K562 (cell line): ENCODE data around the gene CHD3. TPM values are rescaled to one million over a fixed set of nuclear protein-coding genes. Genes with fewer than 3 reads are reported as not detected.

Experiments used
- CBX3 ChIP-seq, 2 experiments: IDR thresholded peaks; 1 replicate in 1 of 2; 2 replicates in 1 of 2; pipeline ENCODE4 v1.6.1; 2012; ENCODE audit warnings: inconsistent platforms in 2 of 2, low read length in 2 of 2, borderline replicate concordance in 1 of 2, control low read depth in 1 of 2
- HIVEP1 ChIP-seq: fragments of 250-450 bp; sonication (Bioruptor Pico); IDR thresholded peaks from 2 replicates; pipeline ENCODE4 v1.4.0; 2020; ENCODE audit warnings: mild to moderate bottlenecking
- ILF3 ChIP-seq: fragments of 450-650 bp; IDR thresholded peaks from 2 replicates; pipeline ENCODE4 v1.6.1; 2018; ENCODE audit warnings: antibody characterized with exemption, mild to moderate bottlenecking, moderate library complexity, borderline replicate concordance
- KDM2B ChIP-seq: fragments of 250-450 bp; sonication (Bioruptor Pico); IDR thresholded peaks from 2 replicates; pipeline ENCODE4 v1.8.0; 2021; ENCODE audit warnings: mild to moderate bottlenecking, moderate library complexity
- MTA1 ChIP-seq: fragments of 450-650 bp; IDR thresholded peaks from 2 replicates; pipeline ENCODE4 v1.6.1; 2017; ENCODE audit warnings: borderline replicate concordance
- NR2C2 ChIP-seq, 2 experiments: fragments of 200-800 bp in 1 of 2; sonication (Bioruptor generic) in 1 of 2; sonication (generic) in 1 of 2; formaldehyde crosslinking in 1 of 2; IDR thresholded peaks; 2 replicates each; pipeline versions ENCODE4 v1.6.1 to v1.8.0; 2016 to 2022; ENCODE audit warnings: mild to moderate bottlenecking in 1 of 2, missing compliant biosample characterization in 1 of 2, missing genetic modification characterization in 1 of 2, missing genetic modification reagents in 1 of 2
- PHF21A ChIP-seq: fragments of 450-650 bp; IDR thresholded peaks from 2 replicates; pipeline ENCODE4 v1.6.1; 2017; ENCODE audit warnings: low read depth, borderline replicate concordance
- RNF2 ChIP-seq: sonication (generic); IDR thresholded peaks from 2 replicates; pipeline ENCODE4 v1.6.1; 2016
- SMARCE1 ChIP-seq: fragments of 450-650 bp; IDR thresholded peaks from 2 replicates; pipeline ENCODE4 v1.7.1; 2016; ENCODE audit warnings: mild to moderate bottlenecking
- SPI1 ChIP-seq: IDR thresholded peaks from 2 replicates; pipeline ENCODE4 v1.6.1; 2011; ENCODE audit warnings: low read depth, low read length, control low read depth, borderline replicate concordance
- YY1 ChIP-seq, 3 experiments: IDR thresholded peaks; 2 replicates each; pipeline ENCODE4 v1.6.1; 2011; ENCODE audit warnings: low read length in 2 of 3, mild to moderate bottlenecking in 2 of 3, moderate library complexity in 2 of 3, borderline replicate concordance in 1 of 3, control low read depth in 1 of 3, low read depth in 1 of 3; ENCODE audit not compliant: insufficient read depth in 3 of 3, insufficient replicate concordance in 2 of 3, control insufficient read depth in 1 of 3, insufficient read length in 1 of 3; ENCODE audit errors: extremely low read depth in 1 of 3
- ZNF197 ChIP-seq: fragments of 200-800 bp; sonication (Bioruptor generic); IDR thresholded peaks from 2 replicates; pipeline ENCODE4 v1.6.1; 2016; ENCODE audit warnings: low read depth, missing genetic modification characterization, missing compliant biosample characterization
- polyA plus RNA-seq, 8 experiments: library from polyadenylated mRNA; depleted of rRNA in 4 of 8; stranded (reverse) in 5 of 8; unstranded in 3 of 8; fragments of >200 nt; fragmentation: Nextera tagmentation in 2 of 8; fragmentation: Illumina TruSeq in 1 of 8; extraction: Ambion mirVana in 2 of 8; extraction: Trizol in 1 of 8; gene quantifications; 2 replicates each; pipeline versions ENCODE4 v1.2.1 to v1.2.3, GENCODE V29; 2011 to 2014; ENCODE audit warnings: inconsistent platforms in 1 of 8, missing spikeins in 1 of 8
- total RNA-seq, 7 experiments: library from RNA; depleted of rRNA in 6 of 7; stranded (reverse); fragments of >200 nt in 6 of 7; fragmentation: Illumina TruSeq in 2 of 7; extraction: Trizol in 2 of 7; gene quantifications; 2 replicates each; pipeline versions ENCODE4 v1.2.1 to v1.2.3, GENCODE V29; 2011 to 2021; ENCODE audit warnings: low replicate concordance in 1 of 7
- TF ChIP-seq, protein P1 (sequence below), 2 experiments: IDR thresholded peaks; 2 replicates each; pipeline ENCODE4 v1.6.1; 2012; ENCODE audit warnings: improper control_type of control experiment in 2 of 2, low read depth in 2 of 2, low read length in 2 of 2, borderline replicate concordance in 1 of 2
- TF ChIP-seq, protein P2 (sequence below): sonication (generic); formaldehyde crosslinking; IDR thresholded peaks from 2 replicates; pipeline ENCODE4 v1.8.0; 2022; ENCODE audit warnings: mild to moderate bottlenecking, low read depth, missing genetic modification reagents
- TF ChIP-seq, protein P3 (sequence below): sonication (generic); formaldehyde crosslinking; IDR thresholded peaks from 2 replicates; pipeline ENCODE4 v1.8.1; 2023; ENCODE audit warnings: mild to moderate bottlenecking, missing genetic modification reagents
- TF ChIP-seq, protein P4 (sequence below): fragments of 450-650 bp; IDR thresholded peaks from 2 replicates; pipeline ENCODE4 v1.6.1; 2016; ENCODE audit warnings: mild to moderate bottlenecking
- TF ChIP-seq, protein P5 (sequence below): IDR thresholded peaks from 2 replicates; pipeline ENCODE4 v1.6.1; 2011; ENCODE audit not compliant: insufficient read length; ENCODE audit errors: extremely low read depth

The CHD3 gene
- total and polyA plus RNA-seq, 9 of the 15 experiments (the other 6 are each of a cell fraction or from before 2014, with no cell fraction given), result 0.39 to 38.2 (median 21.2) TPM

DNA sequence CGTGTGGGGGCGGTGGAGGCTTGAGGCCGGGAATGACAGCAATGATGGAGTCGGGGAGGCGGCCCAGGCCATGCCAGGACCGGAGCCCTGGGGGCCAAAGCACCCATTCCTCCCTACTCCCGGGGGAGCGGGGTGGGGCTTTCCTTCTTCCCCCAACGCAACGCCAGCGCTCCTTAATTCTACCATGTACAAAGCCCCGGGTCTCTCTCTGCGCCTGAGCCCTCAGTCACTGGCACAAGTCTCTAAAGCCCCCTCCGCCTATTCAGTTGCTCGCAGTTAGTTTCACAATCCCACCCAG lies 27.7 kb downstream of the CHD3 start (continued):
- TF ChIP-seq YY1 (IDR thresholded peaks at IDR 0.05; ENCODE audit: borderline replicate concordance in 1 of 3, control insufficient read depth in 1 of 3, extremely low read depth in 1 of 3, insufficient read depth in 3 of 3, insufficient read length in 1 of 3, insufficient replicate concordance in 2 of 3, low read depth in 1 of 3, low read length in 2 of 3) (peak in 1 of 3 experiments; percentile 49), HIVEP1 (no peak), NR2C2 (CRISPR knock-in tag; IDR thresholded peaks at IDR 0.05) (no peak), NR2C2 (tag; IDR thresholded peaks at IDR 0.05) (0 out of 2 replicates have a peak, but pooled peaks have one; percentile 8), PHF21A (no peak), ILF3 (no peak), SPI1 (no peak), SMARCE1 (no peak), KDM2B (no peak), CBX3 (IDR thresholded peaks at IDR 0.05; ENCODE audit: borderline replicate concordance in 1 of 2, low read length in 2 of 2) (0 out of 3 replicates have a peak, but pooled peaks of 1 of the 2 experiments have one; percentile 7), MTA1 (no peak), RNF2 (peak; percentile 54), ZNF197 (CRISPR knock-in tag) (no peak)
- TF ChIP-seq, protein P1, sequence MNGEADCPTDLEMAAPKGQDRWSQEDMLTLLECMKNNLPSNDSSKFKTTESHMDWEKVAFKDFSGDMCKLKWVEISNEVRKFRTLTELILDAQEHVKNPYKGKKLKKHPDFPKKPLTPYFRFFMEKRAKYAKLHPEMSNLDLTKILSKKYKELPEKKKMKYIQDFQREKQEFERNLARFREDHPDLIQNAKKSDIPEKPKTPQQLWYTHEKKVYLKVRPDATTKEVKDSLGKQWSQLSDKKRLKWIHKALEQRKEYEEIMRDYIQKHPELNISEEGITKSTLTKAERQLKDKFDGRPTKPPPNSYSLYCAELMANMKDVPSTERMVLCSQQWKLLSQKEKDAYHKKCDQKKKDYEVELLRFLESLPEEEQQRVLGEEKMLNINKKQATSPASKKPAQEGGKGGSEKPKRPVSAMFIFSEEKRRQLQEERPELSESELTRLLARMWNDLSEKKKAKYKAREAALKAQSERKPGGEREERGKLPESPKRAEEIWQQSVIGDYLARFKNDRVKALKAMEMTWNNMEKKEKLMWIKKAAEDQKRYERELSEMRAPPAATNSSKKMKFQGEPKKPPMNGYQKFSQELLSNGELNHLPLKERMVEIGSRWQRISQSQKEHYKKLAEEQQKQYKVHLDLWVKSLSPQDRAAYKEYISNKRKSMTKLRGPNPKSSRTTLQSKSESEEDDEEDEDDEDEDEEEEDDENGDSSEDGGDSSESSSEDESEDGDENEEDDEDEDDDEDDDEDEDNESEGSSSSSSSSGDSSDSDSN (IDR thresholded peaks at IDR 0.05; ENCODE audit: borderline replicate concordance in 1 of 2, low read depth in 2 of 2, low read length in 2 of 2), result no peak
- TF ChIP-seq, protein P2, sequence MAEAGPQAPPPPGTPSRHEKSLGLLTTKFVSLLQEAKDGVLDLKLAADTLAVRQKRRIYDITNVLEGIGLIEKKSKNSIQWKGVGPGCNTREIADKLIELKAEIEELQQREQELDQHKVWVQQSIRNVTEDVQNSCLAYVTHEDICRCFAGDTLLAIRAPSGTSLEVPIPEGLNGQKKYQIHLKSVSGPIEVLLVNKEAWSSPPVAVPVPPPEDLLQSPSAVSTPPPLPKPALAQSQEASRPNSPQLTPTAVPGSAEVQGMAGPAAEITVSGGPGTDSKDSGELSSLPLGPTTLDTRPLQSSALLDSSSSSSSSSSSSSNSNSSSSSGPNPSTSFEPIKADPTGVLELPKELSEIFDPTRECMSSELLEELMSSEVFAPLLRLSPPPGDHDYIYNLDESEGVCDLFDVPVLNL (CRISPR knock-in tag), result no peak
- TF ChIP-seq, protein P3, sequence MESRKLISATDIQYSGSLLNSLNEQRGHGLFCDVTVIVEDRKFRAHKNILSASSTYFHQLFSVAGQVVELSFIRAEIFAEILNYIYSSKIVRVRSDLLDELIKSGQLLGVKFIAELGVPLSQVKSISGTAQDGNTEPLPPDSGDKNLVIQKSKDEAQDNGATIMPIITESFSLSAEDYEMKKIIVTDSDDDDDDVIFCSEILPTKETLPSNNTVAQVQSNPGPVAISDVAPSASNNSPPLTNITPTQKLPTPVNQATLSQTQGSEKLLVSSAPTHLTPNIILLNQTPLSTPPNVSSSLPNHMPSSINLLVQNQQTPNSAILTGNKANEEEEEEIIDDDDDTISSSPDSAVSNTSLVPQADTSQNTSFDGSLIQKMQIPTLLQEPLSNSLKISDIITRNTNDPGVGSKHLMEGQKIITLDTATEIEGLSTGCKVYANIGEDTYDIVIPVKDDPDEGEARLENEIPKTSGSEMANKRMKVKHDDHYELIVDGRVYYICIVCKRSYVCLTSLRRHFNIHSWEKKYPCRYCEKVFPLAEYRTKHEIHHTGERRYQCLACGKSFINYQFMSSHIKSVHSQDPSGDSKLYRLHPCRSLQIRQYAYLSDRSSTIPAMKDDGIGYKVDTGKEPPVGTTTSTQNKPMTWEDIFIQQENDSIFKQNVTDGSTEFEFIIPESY (CRISPR knock-in tag), result 0 out of 2 replicates have a peak, but pooled peaks have one; percentile 5
- TF ChIP-seq, protein P4, sequence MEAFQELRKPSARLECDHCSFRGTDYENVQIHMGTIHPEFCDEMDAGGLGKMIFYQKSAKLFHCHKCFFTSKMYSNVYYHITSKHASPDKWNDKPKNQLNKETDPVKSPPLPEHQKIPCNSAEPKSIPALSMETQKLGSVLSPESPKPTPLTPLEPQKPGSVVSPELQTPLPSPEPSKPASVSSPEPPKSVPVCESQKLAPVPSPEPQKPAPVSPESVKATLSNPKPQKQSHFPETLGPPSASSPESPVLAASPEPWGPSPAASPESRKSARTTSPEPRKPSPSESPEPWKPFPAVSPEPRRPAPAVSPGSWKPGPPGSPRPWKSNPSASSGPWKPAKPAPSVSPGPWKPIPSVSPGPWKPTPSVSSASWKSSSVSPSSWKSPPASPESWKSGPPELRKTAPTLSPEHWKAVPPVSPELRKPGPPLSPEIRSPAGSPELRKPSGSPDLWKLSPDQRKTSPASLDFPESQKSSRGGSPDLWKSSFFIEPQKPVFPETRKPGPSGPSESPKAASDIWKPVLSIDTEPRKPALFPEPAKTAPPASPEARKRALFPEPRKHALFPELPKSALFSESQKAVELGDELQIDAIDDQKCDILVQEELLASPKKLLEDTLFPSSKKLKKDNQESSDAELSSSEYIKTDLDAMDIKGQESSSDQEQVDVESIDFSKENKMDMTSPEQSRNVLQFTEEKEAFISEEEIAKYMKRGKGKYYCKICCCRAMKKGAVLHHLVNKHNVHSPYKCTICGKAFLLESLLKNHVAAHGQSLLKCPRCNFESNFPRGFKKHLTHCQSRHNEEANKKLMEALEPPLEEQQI, result no peak
- TF ChIP-seq, protein P5, sequence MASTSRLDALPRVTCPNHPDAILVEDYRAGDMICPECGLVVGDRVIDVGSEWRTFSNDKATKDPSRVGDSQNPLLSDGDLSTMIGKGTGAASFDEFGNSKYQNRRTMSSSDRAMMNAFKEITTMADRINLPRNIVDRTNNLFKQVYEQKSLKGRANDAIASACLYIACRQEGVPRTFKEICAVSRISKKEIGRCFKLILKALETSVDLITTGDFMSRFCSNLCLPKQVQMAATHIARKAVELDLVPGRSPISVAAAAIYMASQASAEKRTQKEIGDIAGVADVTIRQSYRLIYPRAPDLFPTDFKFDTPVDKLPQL, result no peak
